WTC11 (cell line): Measurements from ENCODE around the gene TRAF3IP1. TPM values are rescaled to one million over a fixed set of nuclear protein-coding genes. Genes with fewer than 3 reads are reported as not detected.

Source experiments
- ATAC-seq: fragments of 200-7000 bp; cut with Tn5 transposase; 2 replicates; pipeline ENCODE4 v1.10.0; 2021; ENCODE audit warnings: mild to moderate bottlenecking, moderate library complexity
- CTCF ChIA-PET: fragments of 300-600 bp; sonication (Branson Sonifier 250); formaldehyde crosslinking; loops from one replicate; lab custom pipeline; 2021; ENCODE audit warnings: antibody characterized with exemption; lab: Charles Lee
- POLR2A ChIA-PET: fragments of 350-600 bp; sonication (Branson Sonifier 250); formaldehyde crosslinking; loops from one replicate; lab custom pipeline; 2021; ENCODE audit warnings: antibody characterized with exemption; lab: Charles Lee
- DNase-seq: peaks from one replicate; pipeline ENCODE4 v3.0.0; 2021; ENCODE audit warnings: low spot score
- H3K27ac Mint-ChIP-seq: 2 replicates; pipeline ENCODE4 v1.8.0; 2021; ENCODE audit warnings: mixed read lengths
- H3K27me3 Mint-ChIP-seq: 2 replicates; pipeline ENCODE4 v1.8.0; 2021; ENCODE audit warnings: low read depth, mild to moderate bottlenecking, moderate library complexity, mixed read lengths
- H3K36me3 Mint-ChIP-seq: 2 replicates; pipeline ENCODE4 v1.8.0; 2021; ENCODE audit warnings: mixed read lengths
- H3K4me1 Mint-ChIP-seq: 2 replicates; pipeline ENCODE4 v1.8.0; 2022; ENCODE audit warnings: mixed read lengths
- H3K4me3 Mint-ChIP-seq: 2 replicates; pipeline ENCODE4 v1.8.0; 2021; ENCODE audit warnings: mild to moderate bottlenecking, moderate library complexity, mixed read lengths
- H3K9me3 Mint-ChIP-seq: 2 replicates; pipeline ENCODE4 v1.8.0; 2021; ENCODE audit warnings: mixed read lengths
- ELF4 ChIP-seq: sonication (generic); formaldehyde crosslinking; IDR thresholded peaks from 2 replicates; pipeline ENCODE4 v1.8.1; 2022; ENCODE audit warnings: low read depth, mild to moderate bottlenecking, moderate library complexity, missing genetic modification reagents
- ETV6 ChIP-seq: sonication (generic); formaldehyde crosslinking; IDR thresholded peaks from 2 replicates; pipeline ENCODE4 v1.8.1; 2022; ENCODE audit warnings: mild to moderate bottlenecking, missing genetic modification reagents
- GRHL2 ChIP-seq: fragments of 250-450 bp; sonication (Bioruptor Pico); IDR thresholded peaks from 2 replicates; pipeline ENCODE4 v1.8.0; 2022; ENCODE audit warnings: mild to moderate bottlenecking, moderate library complexity; ENCODE audit not compliant: insufficient replicate concordance, severe bottlenecking
- KAT7 ChIP-seq: sonication (generic); formaldehyde crosslinking; IDR thresholded peaks from 2 replicates; pipeline ENCODE4 v1.8.1; 2023; ENCODE audit warnings: missing genetic modification reagents, mild to moderate bottlenecking, borderline replicate concordance
- NFATC4 ChIP-seq: fragments of 250-450 bp; sonication (Bioruptor Pico); IDR thresholded peaks from 2 replicates; pipeline ENCODE4 v1.9.0; 2021; ENCODE audit warnings: mild to moderate bottlenecking
- NR2C2 ChIP-seq: sonication (generic); formaldehyde crosslinking; IDR thresholded peaks from 2 replicates; pipeline ENCODE4 v1.8.0; 2022; ENCODE audit warnings: mild to moderate bottlenecking, missing genetic modification reagents
- RELA ChIP-seq: sonication (generic); formaldehyde crosslinking; IDR thresholded peaks from 2 replicates; pipeline ENCODE4 v1.8.1; 2022; ENCODE audit warnings: missing genetic modification reagents, mild to moderate bottlenecking, borderline replicate concordance
- SOX15 ChIP-seq: fragments of 250-450 bp; sonication (Bioruptor Pico); IDR thresholded peaks from 2 replicates; pipeline ENCODE4 v1.9.0; 2021; ENCODE audit warnings: mild to moderate bottlenecking
- TEAD4 ChIP-seq: sonication (generic); formaldehyde crosslinking; IDR thresholded peaks from 2 replicates; pipeline ENCODE4 v1.8.0; 2022; ENCODE audit warnings: mild to moderate bottlenecking, missing genetic modification reagents
- TP53 ChIP-seq: sonication (generic); formaldehyde crosslinking; IDR thresholded peaks from 2 replicates; pipeline ENCODE4 v1.8.1; 2023; ENCODE audit warnings: mild to moderate bottlenecking, missing genetic modification reagents
- ZNF219 ChIP-seq: sonication (generic); formaldehyde crosslinking; IDR thresholded peaks from 2 replicates; pipeline ENCODE4 v1.8.0; 2023; ENCODE audit warnings: missing genetic modification reagents, mild to moderate bottlenecking, borderline replicate concordance
- ZNF232 ChIP-seq: sonication (generic); formaldehyde crosslinking; IDR thresholded peaks from 2 replicates; pipeline ENCODE4 v1.8.0; 2022; ENCODE audit warnings: mild to moderate bottlenecking, missing genetic modification reagents
- total RNA-seq: library from RNA; stranded (reverse); gene quantifications from 3 replicates; pipeline ENCODE4 v1.2.3, GENCODE V29; 2021
- TF ChIP-seq, protein P1 (sequence below): sonication (generic); formaldehyde crosslinking; IDR thresholded peaks from 2 replicates; pipeline ENCODE4 v1.8.1; 2022; ENCODE audit warnings: mild to moderate bottlenecking, moderate library complexity, missing genetic modification reagents
- TF ChIP-seq, protein P2 (sequence below): sonication (generic); formaldehyde crosslinking; IDR thresholded peaks from 2 replicates; pipeline ENCODE4 v1.8.0; 2023; ENCODE audit warnings: missing genetic modification reagents, mild to moderate bottlenecking, borderline replicate concordance
- TF ChIP-seq, protein P3 (sequence below): sonication (generic); formaldehyde crosslinking; IDR thresholded peaks from 2 replicates; pipeline ENCODE4 v1.8.0; 2022; ENCODE audit warnings: mild to moderate bottlenecking, missing genetic modification reagents

The TRAF3IP1 gene
- total RNA-seq, 1 experiment from 2014 or later = 18.7 TPM

DNA sequence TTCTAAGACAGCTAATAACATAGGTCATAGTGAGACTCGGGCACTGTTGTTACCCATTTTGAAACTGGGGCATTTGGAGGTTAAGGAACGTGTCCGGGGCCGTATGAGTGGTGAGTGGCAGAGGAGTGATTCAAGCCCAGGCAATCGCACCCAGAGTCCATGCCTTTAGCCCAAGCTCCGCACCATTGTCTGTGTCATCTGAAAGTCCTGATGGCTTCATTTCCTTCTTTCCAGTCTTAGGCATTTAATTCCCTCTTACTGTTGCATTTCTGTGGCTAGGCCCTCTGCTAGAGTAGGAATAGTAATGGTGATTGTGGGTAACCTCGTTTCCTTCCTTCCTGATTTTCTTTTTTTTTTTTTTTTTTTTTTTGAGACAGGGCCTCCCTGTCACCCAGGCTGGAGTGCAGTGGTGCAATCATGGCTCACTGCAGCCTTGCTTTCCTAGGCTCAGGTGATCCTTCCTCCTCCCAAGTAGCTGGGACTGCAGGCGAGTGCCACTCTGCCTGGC lies 56.6 kb downstream of the TRAF3IP1 start:
- CTCF ChIA-PET = interaction anchor here (0.7 to 3.3 kb wide), 3 partner anchors 8 to 56 kb away, joined by 3 to 26 read pairs (median 3); no protein-coding TSS in a partner anchor
- Mint-ChIP-seq H3K4me3 (no peak overlapping the region), H3K4me1 (peaks cover 19% of the 10 kb centered on the region), H3K27ac (no peak overlapping the region), H3K36me3 (peaks cover 7% of the 10 kb centered on the region), H3K9me3 (peaks cover 14% of the 10 kb centered on the region), H3K27me3 (no peaks in the 10 kb centered on the region)
- ATAC-seq (no peak), DNase-seq (no peak)
- POLR2A ChIA-PET = no interaction called here
- TF ChIP-seq, protein P1, sequence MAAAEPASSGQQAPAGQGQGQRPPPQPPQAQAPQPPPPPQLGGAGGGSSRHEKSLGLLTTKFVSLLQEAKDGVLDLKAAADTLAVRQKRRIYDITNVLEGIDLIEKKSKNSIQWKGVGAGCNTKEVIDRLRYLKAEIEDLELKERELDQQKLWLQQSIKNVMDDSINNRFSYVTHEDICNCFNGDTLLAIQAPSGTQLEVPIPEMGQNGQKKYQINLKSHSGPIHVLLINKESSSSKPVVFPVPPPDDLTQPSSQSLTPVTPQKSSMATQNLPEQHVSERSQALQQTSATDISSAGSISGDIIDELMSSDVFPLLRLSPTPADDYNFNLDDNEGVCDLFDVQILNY (CRISPR knock-in tag) = no peak
- TF ChIP-seq RELA (CRISPR knock-in tag) = no peak
- TF ChIP-seq ZNF219 (CRISPR knock-in tag) = no peak
- TF ChIP-seq ZNF232 (CRISPR knock-in tag) = no peak
- no peak for TF ChIP-seq TEAD4 (CRISPR knock-in tag)
- TF ChIP-seq ETV6 (CRISPR knock-in tag) = no peak
- TF ChIP-seq, protein P2, sequence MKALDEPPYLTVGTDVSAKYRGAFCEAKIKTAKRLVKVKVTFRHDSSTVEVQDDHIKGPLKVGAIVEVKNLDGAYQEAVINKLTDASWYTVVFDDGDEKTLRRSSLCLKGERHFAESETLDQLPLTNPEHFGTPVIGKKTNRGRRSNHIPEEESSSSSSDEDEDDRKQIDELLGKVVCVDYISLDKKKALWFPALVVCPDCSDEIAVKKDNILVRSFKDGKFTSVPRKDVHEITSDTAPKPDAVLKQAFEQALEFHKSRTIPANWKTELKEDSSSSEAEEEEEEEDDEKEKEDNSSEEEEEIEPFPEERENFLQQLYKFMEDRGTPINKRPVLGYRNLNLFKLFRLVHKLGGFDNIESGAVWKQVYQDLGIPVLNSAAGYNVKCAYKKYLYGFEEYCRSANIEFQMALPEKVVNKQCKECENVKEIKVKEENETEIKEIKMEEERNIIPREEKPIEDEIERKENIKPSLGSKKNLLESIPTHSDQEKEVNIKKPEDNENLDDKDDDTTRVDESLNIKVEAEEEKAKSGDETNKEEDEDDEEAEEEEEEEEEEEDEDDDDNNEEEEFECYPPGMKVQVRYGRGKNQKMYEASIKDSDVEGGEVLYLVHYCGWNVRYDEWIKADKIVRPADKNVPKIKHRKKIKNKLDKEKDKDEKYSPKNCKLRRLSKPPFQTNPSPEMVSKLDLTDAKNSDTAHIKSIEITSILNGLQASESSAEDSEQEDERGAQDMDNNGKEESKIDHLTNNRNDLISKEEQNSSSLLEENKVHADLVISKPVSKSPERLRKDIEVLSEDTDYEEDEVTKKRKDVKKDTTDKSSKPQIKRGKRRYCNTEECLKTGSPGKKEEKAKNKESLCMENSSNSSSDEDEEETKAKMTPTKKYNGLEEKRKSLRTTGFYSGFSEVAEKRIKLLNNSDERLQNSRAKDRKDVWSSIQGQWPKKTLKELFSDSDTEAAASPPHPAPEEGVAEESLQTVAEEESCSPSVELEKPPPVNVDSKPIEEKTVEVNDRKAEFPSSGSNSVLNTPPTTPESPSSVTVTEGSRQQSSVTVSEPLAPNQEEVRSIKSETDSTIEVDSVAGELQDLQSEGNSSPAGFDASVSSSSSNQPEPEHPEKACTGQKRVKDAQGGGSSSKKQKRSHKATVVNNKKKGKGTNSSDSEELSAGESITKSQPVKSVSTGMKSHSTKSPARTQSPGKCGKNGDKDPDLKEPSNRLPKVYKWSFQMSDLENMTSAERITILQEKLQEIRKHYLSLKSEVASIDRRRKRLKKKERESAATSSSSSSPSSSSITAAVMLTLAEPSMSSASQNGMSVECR (CRISPR knock-in tag) = no peak
- TF ChIP-seq ELF4 (CRISPR knock-in tag) = no peak
- no peak for TF ChIP-seq KAT7 (CRISPR knock-in tag)
- no peak for TF ChIP-seq NR2C2 (CRISPR knock-in tag)

DNA sequence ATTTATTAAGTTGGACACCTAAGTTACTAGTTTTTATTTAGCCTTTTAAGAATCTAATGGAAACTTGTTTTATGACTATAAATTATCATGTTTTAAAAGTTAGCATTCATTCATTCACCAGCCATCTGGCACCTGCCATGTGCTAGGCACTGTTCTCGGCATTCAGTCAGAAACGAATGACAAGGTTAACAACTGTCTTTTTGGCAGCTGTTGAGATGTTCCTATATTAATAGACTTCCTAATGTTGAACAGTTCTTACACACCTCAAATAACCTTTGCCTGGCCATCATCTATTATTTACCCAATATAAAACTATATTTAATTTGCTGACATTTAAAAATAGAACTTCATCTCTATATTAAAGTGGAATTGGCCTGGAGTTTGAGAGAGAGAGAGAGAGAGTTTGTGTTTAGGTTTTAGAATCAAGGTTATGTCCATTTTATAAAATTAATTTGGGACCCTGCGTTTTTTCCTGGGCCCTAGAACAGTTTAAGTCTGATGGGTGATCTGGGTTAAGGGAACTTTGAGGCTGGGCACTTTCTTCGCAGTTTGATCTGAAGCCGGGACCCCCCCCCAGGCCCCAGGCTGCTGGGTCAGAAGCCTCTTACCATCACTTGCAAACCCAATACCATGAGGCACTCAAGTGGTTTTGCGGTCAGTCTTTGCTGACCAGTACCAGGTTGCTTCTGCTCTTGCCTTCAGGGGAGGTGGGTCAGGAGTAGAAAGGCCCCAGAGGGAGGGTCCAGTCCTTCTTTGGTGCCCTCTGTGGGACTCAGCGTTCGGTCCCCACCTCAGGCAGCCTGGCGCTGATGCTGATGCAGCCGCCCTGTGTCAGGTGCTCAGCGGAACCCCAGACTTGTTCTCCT lies 58.1 kb downstream of the TRAF3IP1 start:
- TF ChIP-seq TP53 (no peak), NFATC4 (no peak), SOX15 (no peak), GRHL2 (CRISPR knock-in tag) (no peak), ELF4 (CRISPR knock-in tag) (no peak)
- TF ChIP-seq, protein P3, sequence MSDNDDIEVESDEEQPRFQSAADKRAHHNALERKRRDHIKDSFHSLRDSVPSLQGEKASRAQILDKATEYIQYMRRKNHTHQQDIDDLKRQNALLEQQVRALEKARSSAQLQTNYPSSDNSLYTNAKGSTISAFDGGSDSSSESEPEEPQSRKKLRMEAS (CRISPR knock-in tag) = no peak
- Mint-ChIP-seq H3K9me3 (peaks cover 4% of the 10 kb centered on the region; the same call in 1 of the 2 replicates), H3K4me3 (no peak overlapping the region), H3K4me1 (peaks cover 19% of the 10 kb centered on the region), H3K27me3 (no peaks in the 10 kb centered on the region), H3K27ac (no peak overlapping the region), H3K36me3 (peaks cover 12% of the 10 kb centered on the region)
- POLR2A ChIA-PET = no interaction called here
- DNase-seq (no peak), ATAC-seq (no peak; the same call in 1 of the 2 replicates)
- CTCF ChIA-PET = interaction anchor here (3.3 kb wide), 1 partner anchor 11 kb away, joined by 26 read pairs; no protein-coding TSS in a partner anchor
